HEK293T (cell line): ENCODE data around the gene PITRM1.
"Not testable (repeated sequence)": the region's sequence is repeated elsewhere in the genome, so short reads cannot be mapped to it uniquely, and the experiment has no call there.

ENCODE experiments used
- CTCF ChIA-PET: fragments of 350-600 bp; formaldehyde crosslinking; extraction: SDS; loops from one replicate; lab custom pipeline; 2021; ENCODE audit warnings: antibody characterized with exemption, inconsistent platforms; lab: Yijun Ruan, JAX
- POLR2A ChIA-PET: fragments of 350-600 bp; formaldehyde crosslinking; extraction: SDS; loops from one replicate; lab custom pipeline; 2020; ENCODE audit warnings: antibody characterized with exemption, inconsistent platforms; lab: Yijun Ruan, JAX
- DNase-seq: peaks from one replicate; pipeline ENCODE4 v3.0.0; 2012; ENCODE audit warnings: mixed read lengths; ENCODE audit errors: extremely low spot score
- ARNT ChIP-seq: fragments of 450-650 bp; IDR thresholded peaks from 2 replicates; pipeline ENCODE4 v1.6.1; 2017; ENCODE audit warnings: mild to moderate bottlenecking
- BHLHE40 ChIP-seq: fragments of 450-650 bp; IDR thresholded peaks from 2 replicates; pipeline ENCODE4 v1.6.1; 2016; ENCODE audit warnings: mild to moderate bottlenecking, moderate library complexity, borderline replicate concordance
- CTBP1 ChIP-seq: fragments of 450-650 bp; IDR thresholded peaks from 2 replicates; pipeline ENCODE4 v1.6.1; 2016; ENCODE audit warnings: borderline replicate concordance
- ELF4 ChIP-seq: fragments of 450-650 bp; IDR thresholded peaks from 2 replicates; pipeline ENCODE4 v1.6.1; 2017; ENCODE audit warnings: antibody characterized with exemption
- FOXA1 ChIP-seq: fragments of 450-650 bp; IDR thresholded peaks from 2 replicates; pipeline ENCODE4 v1.6.1; 2016; ENCODE audit warnings: mild to moderate bottlenecking
- FOXK2 ChIP-seq: fragments of 450-650 bp; IDR thresholded peaks from 2 replicates; pipeline ENCODE4 v1.6.1; 2016; ENCODE audit warnings: mild to moderate bottlenecking
- FOXM1 ChIP-seq: fragments of 450-650 bp; IDR thresholded peaks from 2 replicates; pipeline ENCODE4 v1.6.1; 2017; ENCODE audit warnings: mild to moderate bottlenecking, borderline replicate concordance
- HDGF ChIP-seq: fragments of 450-650 bp; IDR thresholded peaks from 2 replicates; pipeline ENCODE4 v1.6.1; 2017; ENCODE audit warnings: antibody characterized with exemption, borderline replicate concordance
- L3MBTL2 ChIP-seq: fragments of 450-650 bp; conservative IDR thresholded peaks from 2 replicates; pipeline ENCODE4 v1.6.1; 2016; ENCODE audit warnings: mild to moderate bottlenecking
- LEF1 ChIP-seq: fragments of 450-650 bp; IDR thresholded peaks from 2 replicates; pipeline ENCODE4 v1.6.1; 2017; ENCODE audit warnings: mild to moderate bottlenecking, borderline replicate concordance
- NFRKB ChIP-seq: fragments of 450-650 bp; IDR thresholded peaks from 2 replicates; pipeline ENCODE4 v1.6.1; 2016; ENCODE audit warnings: mild to moderate bottlenecking, moderate library complexity
- SP1 ChIP-seq: fragments of 450-650 bp; IDR thresholded peaks from 2 replicates; pipeline ENCODE4 v1.6.1; 2017
- SUZ12 ChIP-seq: fragments of 450-650 bp; IDR thresholded peaks from 2 replicates; pipeline ENCODE4 v1.6.1; 2016; ENCODE audit warnings: mild to moderate bottlenecking
- TARDBP ChIP-seq: fragments of 450-650 bp; IDR thresholded peaks from 2 replicates; pipeline ENCODE4 v1.6.1; 2016
- ZNF384 ChIP-seq: fragments of 450-650 bp; IDR thresholded peaks from 2 replicates; pipeline ENCODE4 v1.6.1; 2016
- TF ChIP-seq, protein P1 (sequence below): fragments of 450-650 bp; IDR thresholded peaks from 2 replicates; pipeline ENCODE4 v1.6.1; 2016

Gene PITRM1, protein sequence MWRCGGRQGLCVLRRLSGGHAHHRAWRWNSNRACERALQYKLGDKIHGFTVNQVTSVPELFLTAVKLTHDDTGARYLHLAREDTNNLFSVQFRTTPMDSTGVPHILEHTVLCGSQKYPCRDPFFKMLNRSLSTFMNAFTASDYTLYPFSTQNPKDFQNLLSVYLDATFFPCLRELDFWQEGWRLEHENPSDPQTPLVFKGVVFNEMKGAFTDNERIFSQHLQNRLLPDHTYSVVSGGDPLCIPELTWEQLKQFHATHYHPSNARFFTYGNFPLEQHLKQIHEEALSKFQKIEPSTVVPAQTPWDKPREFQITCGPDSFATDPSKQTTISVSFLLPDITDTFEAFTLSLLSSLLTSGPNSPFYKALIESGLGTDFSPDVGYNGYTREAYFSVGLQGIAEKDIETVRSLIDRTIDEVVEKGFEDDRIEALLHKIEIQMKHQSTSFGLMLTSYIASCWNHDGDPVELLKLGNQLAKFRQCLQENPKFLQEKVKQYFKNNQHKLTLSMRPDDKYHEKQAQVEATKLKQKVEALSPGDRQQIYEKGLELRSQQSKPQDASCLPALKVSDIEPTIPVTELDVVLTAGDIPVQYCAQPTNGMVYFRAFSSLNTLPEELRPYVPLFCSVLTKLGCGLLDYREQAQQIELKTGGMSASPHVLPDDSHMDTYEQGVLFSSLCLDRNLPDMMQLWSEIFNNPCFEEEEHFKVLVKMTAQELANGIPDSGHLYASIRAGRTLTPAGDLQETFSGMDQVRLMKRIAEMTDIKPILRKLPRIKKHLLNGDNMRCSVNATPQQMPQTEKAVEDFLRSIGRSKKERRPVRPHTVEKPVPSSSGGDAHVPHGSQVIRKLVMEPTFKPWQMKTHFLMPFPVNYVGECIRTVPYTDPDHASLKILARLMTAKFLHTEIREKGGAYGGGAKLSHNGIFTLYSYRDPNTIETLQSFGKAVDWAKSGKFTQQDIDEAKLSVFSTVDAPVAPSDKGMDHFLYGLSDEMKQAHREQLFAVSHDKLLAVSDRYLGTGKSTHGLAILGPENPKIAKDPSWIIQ

DNA sequence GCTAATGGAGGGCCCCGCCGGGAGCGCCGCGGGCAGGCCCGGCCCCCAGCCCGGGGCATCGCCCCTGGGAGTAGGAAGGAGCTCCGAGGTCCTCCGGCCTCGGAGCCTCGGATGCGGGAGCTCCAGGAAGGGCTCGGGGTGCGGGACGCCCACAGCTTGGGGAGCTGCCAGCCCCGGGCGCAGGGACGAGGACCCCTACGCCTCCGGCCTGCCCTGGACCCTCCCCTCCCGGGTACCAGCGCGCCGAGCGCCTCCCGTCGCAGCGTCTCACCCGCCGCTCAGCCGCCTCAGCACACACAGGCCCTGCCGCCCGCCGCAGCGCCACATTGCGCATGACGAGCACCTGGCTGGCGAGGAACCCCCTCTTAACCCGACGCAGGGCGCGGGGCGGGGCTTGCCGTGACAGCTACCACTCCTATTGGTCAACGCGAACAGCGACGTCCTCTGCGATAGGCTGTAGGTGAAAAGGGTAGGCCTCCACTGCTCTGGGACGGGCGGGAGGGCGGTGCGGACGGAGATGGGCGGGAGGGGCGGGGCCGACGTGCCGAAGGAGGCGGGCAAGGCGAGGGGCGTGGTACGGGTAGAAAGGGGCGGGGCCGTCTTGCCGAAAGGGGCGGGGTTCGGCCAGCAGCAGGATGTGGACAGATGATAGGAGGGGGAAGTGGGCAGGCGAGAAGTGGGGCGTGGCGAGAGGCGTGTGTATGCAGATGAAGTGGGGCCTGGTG, at the start of gene PITRM1:
Gene PITRM1, minus strand, starts transcription at position 337 of the 725 bp plus-strand sequence. Its CDS starts 10 bp downstream, at position 327.
- POLR2A ChIA-PET: interaction anchor here (0.6 to 1.3 kb wide), 10 partner anchors 8 to 105 kb away, joined by 3 to 6 read pairs (median 3); no protein-coding TSS in a partner anchor
- no peak for TF ChIP-seq LEF1
- peak; percentile 69 for TF ChIP-seq ELF4
- TF ChIP-seq L3MBTL2: peak; percentile 42; the same call in 1 of the 2 replicates
- no peak for TF ChIP-seq ZNF384
- TF ChIP-seq, protein P1, sequence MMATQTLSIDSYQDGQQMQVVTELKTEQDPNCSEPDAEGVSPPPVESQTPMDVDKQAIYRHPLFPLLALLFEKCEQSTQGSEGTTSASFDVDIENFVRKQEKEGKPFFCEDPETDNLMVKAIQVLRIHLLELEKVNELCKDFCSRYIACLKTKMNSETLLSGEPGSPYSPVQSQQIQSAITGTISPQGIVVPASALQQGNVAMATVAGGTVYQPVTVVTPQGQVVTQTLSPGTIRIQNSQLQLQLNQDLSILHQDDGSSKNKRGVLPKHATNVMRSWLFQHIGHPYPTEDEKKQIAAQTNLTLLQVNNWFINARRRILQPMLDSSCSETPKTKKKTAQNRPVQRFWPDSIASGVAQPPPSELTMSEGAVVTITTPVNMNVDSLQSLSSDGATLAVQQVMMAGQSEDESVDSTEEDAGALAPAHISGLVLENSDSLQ: peak; percentile 78
- no peak for TF ChIP-seq FOXM1

DNA sequence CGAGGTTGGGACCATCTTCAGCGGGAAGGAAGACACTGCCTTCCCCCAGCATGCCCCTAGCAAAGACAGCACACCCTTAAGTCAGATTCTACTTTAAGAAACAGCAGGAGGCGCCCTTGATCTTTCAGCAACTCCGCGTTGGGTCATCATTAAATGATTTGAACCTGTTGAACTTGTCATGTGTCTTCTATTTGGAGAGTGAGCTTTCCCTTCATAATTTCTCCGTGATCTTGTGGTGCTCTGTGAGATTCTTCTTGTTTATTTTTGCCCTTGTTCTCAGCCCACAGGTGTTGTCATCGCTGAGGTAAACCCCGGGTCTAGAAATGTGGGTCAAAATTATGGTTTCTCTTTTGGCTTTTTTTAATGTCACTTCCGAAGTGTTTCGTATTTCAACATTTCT, 49.5 kb upstream of the PITRM1 start:
- CTCF ChIA-PET: interaction anchor here (0.7 to 2.7 kb wide), 2 partner anchors 19 to 25 kb away, joined by 3 to 16 read pairs; no protein-coding TSS in a partner anchor
- no peak for DNase-seq

More for the DNA sequence above, at the start of gene PITRM1:
- CTCF ChIA-PET: interaction anchor here (0.7 kb wide), 1 partner anchor 21 kb away, joined by 5 read pairs; no protein-coding TSS in a partner anchor
- DNase-seq: peak; percentile 96

DNA sequence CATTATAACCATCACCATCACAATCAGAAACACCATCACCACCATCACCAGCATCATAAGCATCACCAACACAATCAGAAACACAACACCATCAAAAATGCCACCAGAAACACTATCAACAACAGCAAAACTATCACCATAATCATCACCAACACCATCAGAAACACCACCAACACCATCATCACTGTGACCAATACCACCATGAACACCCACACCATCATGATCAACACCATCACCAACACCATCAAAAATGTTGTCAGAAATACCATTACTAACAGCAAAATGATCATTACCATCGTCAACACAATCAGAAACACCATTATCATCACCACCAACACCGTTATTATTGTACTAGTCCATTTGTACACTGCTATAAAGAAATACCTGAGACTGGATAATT, 49.0 kb upstream of the PITRM1 start:
- CTCF ChIA-PET: interaction anchor here (2.7 kb wide), 1 partner anchor 24 kb away, joined by 16 read pairs; no protein-coding TSS in a partner anchor
- POLR2A ChIA-PET: interaction anchor here (1.6 kb wide), 1 partner anchor 24 kb away, joined by 4 read pairs; no protein-coding TSS in a partner anchor
- DNase-seq: not testable (repeated sequence)

More for the DNA sequence above, 49.5 kb upstream of the PITRM1 start:
- POLR2A ChIA-PET: interaction anchor here (1.6 kb wide), 1 partner anchor 24 kb away, joined by 4 read pairs; no protein-coding TSS in a partner anchor
- TF ChIP-seq SP1 (no peak), L3MBTL2 (no peak), SUZ12 (no peak), TARDBP (no peak), CTBP1 (no peak), NFRKB (no peak), FOXK2 (no peak), ZNF384 (no peak), BHLHE40 (no peak), LEF1 (no peak), FOXA1 (no peak), FOXM1 (no peak), ARNT (no peak), HDGF (no peak), ELF4 (no peak)
- TF ChIP-seq, protein P1: no peak

DNA sequence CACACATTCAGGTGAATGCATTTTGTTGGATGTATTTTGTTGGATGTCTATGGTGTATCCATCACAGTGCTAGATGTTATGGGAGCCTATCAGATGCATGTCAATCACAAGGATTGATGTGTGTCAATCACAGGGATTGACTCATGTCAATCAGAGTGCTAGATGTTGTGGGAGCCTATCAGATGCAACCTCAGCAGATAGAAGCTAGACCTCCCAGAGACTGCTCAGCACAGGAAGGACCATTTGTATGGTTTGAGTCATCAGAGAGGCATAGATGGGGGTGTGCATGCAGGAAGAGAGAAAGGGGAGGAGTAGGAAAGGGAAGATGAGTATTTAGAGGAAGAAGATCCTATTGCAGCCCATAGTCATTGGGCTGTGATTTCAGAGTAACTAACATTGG, 48.3 kb upstream of the PITRM1 start:
- ChIA-PET CTCF (no interaction called here), POLR2A (no interaction called here)
- no peak for DNase-seq
- TF ChIP-seq, protein P1: peak; percentile 96
- no peak for TF ChIP-seq FOXK2

DNA sequence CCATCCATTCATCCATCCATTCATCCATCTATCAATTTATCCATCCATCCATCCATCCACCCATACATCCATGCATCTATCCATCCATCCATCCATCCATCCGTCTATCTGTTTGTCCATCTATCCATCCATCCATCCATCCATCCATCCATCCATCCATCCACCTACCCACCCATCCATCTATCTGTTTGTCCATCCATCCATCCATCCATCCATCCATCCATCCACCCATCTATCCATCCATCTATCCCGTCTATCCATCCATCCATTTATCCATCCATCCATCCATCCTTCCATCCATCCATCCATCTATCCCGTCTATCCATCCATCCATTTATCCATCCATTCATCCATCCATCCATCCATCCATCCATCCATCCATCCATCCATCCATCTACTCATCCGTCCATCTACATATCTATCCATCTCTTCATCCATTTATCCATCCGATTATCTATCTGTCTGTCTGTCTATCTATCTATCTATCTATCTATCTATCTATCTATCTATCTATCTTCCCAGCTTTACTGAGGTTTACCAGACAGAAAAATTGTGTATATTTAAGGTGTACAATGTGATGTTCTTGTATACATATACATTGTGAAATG, 46.5 kb upstream of the PITRM1 start:
- DNase-seq, POLR2A ChIA-PET, CTCF ChIA-PET: not testable (repeated sequence)

DNA sequence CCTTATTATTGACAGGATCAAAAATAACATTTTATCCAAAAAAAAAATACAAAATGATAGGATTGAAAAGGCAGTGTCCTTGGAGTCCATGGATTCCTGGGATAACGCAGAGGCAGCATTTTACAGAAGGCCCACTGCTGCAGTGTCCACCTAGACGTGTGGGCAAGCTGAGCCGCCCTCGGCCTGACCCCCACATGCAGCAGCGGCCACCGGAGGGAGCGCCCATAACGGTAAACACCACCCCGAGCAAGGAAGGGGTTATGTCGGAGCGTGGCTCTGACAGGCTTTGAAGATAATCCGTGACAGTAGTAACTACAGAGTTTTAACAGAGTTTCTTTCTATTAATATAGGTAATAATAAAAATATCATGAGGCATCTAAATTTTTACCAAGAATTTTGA, 45.3 kb upstream of the PITRM1 start:
- ChIA-PET POLR2A (no interaction called here), CTCF (no interaction called here)
- DNase-seq: no peak
- TF ChIP-seq SP1 (no peak), ARNT (no peak), TARDBP (no peak), CTBP1 (no peak), LEF1 (no peak), ELF4 (no peak), FOXA1 (no peak), L3MBTL2 (no peak), ZNF384 (no peak), FOXK2 (no peak), HDGF (no peak)
